NCI-H1048 (cell line): ENCODE results near the gene TBCA.
"Not testable (repeated sequence)": the region's sequence is repeated elsewhere in the genome, so short reads cannot be mapped to it uniquely, and the experiment has no call there.

Experiments
- DNase-seq: peaks from one replicate; lab custom pipeline; 2025; lab: John Stamatoyannopoulos, UW

The TBCA gene

DNA sequence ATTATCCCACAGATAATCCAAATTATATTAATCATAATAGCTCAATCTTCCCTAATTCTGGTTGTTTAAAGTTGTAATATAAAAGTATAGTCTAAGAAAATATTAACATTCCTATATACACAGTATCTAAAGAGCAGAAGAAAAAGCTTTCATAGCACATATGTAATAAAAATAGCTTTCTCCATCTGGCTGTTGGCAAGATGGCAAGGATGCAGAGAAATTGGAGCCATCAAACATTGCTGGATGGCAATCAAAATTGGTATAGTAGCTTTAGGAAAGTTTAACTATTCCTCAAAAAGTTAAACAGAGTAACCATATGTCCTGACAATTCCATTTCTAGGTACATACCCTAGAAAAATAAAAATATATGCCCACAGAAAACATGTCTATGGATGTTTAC, 66.8 kb downstream of the TBCA start:
- no peak for DNase-seq

DNA sequence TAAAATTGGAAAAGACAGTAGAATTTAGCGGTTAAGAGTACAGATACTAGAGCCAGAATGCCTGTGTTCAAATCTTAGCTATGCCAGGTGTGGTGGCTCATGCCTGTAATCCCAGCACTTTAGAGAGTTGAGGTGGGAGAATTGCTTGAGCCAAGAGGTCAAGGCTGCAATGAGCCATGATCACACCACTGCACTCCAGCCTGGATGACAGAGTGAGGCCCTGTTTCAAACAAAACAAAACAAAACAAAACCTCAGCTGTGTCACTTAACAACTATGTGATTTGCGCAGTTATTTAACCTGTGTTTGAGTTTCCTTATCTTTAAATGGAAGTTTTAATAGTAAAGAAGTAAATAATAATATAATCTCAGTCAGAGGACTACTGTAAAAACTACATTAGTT, 68.3 kb downstream of the TBCA start:
- no peak for DNase-seq

DNA sequence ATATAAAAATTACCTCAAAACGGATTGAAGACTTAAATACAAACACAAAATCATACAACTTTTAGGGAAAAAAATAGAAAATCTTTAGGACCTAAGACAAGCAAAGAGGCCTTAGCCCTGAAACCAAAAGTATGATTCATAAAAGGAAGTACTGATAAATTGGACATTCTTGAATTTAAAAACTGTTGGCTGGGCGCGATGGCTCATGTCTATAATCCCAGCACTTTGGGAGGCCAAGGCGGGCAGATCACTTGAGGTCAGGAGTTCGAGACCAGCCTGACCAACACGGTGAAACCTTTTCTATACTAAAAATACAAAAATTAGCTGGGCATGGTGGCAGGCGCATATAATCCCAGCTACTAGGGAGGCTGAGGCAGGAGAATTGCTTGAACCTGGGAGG, 76.6 kb downstream of the TBCA start:
- not testable (repeated sequence) for DNase-seq

DNA sequence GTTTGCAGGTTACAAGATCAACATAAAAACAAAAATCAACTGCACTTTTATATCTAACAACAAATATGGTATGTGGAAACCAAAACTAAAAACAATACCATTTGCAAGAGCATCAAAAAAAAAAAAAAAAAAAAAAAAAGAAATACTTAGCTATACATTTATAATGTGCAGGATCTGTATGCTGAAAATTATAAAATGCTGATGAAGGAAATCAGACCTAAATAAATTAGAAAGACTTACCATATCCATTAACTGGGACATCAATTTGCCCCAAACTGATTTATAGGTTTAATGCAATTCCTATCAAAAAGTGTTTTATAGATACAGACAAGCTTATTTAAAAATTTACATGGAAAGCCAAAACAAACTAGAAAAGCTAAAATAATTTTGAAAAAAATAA, 77.2 kb downstream of the TBCA start:
- DNase-seq = no peak

DNA sequence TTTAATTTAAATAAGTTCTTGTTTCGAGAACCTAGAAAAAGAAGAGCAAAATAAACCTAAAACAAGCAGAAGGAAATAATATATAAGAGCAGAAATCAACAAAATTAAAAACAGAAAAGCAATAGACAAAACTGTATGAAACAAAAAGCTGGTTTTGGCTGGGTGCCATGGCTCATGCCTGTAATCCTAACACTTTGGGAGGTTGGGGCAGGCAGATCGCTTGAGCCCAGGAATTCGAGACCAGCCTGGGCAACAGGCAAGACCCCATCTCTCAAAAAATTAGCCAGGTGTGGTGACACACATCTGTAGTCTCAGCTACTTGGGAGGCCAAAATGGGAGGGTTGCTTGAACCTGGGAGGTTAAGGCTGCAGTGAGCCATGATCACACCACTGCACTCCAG, 78.4 kb downstream of the TBCA start:
- no peak for DNase-seq

DNA sequence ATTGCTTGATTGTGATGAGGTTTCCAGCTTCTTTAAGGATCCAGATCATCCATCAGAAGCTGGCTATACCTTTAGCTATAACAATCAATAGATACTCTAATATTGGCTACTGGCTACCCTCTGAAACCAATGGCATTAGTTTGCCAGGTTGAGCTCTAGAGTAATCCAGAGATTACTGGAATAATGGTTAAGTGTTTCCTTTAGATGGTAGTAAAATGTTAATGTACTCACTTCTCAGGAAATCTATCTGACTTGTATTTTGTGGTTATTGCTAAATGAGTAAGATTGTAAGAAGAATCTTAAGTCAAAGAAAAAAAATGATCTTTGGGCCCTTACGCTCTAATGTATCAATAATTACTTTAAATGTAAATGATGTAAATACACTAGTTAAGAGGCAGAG, 80.0 kb downstream of the TBCA start:
- DNase-seq = no peak

DNA sequence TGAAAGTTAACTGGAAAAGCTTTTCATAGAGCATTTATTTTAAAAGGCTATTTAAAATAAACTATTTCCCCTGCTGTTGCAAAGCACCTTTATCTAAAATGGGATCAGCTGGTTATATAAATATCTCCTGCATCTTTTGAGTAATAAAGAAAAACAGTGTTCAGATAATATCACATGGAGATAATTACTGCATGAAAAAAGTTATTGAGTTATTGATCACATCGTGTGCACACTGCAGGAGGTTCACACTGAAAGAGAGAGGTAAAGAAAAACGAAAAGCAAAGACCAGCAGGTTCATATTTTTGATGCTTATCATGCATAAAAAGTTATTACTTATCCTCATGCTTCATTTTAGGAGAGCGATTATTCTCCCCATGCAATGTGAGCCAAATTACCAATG, 82.2 kb downstream of the TBCA start:
- DNase-seq = no peak

DNA sequence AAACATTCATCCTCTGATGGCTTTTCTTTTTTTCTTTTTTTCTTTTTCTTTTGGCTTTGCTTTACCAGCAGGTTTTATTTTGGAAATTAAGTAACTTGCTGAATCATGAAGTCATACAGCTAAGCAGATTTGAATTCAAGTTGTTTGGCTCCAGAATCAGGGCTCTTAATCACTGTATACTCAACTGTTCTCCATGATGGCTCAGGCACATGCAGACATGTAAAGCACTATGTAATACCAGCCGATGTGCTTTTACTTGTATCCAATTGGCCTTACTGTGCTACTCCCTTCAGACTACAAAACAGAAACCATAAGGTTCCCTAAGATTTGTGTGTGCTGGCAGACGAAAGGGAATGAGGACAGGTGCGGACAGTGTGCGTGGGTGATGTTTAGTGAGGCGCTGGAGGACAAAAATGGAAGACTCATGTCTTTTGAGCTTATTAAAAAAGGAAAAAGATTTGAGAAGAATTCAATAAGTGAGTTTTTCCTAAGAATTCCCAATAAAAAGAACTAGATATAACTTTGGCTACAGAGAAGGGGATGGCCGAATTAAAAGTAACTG, 92.9 kb downstream of the TBCA start:
- no peak for DNase-seq

DNA sequence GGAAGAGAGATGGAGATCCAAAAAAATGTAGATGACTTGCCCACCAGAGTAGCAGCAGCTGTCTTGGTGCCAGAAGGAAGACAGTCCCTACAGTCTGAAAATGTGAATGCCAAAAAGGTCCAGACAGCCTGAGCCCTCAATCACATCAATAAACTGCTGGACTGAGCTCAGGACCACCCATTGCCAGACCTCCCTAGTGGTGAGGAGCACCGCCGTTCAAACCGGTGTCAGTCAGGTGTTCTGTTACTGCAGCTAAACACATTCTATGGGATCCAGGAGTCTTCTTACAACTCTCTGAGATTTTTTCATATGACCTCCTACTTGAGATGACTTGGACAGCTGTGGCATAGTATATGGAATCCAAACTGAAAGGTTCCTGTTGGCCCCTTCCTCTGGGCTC, 105.6 kb downstream of the TBCA start:
- DNase-seq = no peak

DNA sequence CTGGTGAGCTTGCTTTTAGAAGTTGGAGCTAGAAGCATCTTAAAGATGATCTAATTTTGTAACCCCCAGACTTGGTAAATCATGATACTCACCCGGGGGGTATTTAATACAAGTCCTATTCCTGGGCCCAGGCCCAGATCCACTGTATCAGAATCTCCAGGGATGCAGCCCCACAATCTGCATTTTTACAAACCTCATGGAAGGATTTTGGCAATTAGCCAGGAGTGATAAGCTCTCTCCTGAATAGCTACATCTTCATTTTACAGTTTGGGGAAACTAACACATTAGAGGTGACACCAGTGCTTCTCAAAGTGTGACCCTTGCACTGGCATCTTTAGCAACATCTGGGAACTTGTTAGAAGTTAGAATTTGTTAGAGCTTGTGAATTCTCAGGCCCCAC, 106.5 kb downstream of the TBCA start:
- no peak for DNase-seq

DNA sequence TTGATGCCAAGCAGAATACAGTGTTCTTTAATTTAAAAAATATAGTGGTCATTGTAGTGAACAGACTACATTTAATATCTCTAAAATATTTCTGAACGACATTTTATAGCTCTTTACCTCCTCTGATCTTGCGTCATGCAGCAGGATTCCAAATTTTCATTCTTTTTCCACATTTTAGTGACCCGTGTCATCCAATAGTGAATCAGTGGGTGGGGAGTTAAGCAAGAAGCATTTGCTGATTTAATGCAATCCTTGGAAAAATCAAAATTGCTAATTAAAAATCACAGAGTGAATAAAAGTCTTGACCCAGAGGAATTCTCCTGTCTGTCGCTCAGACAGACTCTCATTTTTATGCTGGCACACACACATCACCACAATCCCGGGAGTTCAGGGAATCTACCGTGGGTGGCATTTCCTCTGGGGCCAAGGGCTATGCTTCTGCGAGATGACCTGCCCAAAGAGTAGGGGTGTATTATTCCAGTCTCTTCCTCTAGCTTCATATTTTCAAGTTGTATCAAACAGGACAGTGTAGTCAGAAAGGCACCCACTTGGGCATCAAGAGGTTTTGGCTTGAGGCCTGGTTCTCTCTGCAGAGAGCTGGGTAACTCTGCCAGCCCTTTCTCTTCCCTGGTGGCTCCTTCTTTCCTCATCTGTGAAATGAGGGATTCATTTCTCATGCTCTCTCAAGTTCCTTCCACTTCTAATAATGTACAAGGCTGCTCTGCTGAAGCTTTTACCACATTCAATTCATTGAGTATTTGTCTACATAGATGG, 112.9 kb downstream of the TBCA start:
- DNase-seq = no peak

DNA sequence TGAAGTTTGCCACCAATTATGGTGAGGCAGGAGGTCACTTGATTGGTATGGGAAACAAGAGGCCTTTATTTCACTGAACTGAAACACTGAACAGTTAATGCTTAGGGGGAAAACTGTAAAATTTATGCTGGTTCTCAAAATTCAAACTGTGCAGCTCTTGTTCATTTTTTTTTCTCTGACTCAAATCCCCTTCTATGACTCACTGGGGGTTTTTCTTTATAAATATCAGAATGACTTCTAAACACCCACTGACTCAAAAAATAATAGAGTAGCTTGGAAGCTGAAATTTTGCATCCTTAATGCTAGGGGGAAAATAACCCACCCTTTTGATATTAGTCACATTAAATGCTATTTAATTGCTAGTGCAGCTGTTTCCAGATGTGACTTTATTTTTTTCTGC, 113.5 kb downstream of the TBCA start:
- no peak for DNase-seq

DNA sequence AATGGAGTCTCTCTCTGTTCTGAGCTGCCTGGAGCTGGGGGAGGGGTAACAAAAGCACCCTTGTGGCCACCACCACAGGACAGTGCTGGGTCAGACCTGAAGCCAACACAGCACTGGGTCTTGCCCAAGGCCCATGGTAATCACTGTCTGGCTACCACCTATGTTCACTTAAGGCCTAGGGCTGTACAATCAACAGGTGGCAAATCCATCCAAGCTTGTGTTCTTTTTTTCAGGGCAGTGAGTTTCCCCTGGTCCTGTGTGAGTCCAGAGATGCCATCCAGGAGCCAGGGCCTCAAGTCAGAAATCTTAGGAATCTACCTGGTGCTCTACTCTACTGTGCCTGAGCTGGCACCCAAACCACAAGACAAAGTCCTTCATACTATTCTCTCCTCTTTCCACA, 117.5 kb downstream of the TBCA start:
- DNase-seq = no peak

DNA sequence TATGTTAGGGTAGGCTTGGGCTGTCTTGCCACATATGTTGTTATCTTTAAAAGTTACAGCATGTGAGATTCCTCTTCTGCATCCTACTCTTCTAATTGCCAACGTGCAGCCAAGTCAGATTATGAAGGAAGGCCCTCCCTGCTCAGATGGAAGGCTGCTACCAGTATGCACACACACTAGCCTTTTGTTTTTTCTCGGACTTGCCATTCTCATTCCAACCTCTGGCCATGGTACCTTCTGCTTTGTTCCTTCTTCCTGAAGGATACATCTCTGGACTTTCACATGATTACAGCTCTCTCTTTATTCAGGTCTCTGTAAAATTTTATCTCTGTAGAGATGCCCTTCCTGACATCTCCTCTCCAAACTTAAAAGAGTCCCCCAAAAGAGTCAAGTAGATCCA, 124.8 kb downstream of the TBCA start:
- no peak for DNase-seq

DNA sequence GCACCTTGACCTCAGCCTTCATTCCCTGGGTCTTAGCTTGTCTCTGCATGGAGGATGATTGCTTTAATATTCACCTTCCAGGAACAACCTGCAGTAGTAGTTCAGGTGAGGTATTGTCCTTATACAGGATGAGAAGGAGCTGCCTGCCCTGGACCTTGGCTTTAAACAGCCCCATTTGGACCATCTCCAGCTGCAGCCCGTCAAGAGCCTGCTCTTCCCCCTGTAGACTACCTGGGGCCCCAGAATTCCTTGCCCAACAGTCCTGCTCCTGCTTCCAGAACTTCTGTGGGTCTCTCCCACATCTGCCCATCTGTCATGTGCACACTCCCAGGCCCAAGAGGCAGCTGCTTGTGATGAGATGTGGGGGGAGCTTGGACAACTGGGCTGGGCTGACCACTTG, 125.5 kb downstream of the TBCA start:
- no peak for DNase-seq

DNA sequence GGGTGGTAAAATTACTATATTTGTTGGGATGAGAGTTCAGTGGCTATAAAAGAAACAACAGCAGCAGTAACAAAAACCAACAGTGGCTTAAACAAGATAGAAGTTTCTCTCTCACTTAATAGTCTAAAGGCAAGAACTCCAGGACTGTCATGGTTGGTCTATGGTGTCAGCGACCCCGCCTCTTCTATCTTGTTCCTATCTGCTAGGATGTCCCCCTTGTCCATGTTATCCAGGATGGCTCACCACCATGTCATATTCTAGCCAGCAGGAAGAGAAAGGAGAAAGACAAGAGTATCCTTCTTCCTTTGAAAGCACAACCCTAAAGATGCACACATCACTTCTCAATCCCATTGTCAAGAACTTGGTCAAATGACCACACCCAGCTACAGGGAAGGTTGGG, 126.4 kb downstream of the TBCA start:
- no peak for DNase-seq

DNA sequence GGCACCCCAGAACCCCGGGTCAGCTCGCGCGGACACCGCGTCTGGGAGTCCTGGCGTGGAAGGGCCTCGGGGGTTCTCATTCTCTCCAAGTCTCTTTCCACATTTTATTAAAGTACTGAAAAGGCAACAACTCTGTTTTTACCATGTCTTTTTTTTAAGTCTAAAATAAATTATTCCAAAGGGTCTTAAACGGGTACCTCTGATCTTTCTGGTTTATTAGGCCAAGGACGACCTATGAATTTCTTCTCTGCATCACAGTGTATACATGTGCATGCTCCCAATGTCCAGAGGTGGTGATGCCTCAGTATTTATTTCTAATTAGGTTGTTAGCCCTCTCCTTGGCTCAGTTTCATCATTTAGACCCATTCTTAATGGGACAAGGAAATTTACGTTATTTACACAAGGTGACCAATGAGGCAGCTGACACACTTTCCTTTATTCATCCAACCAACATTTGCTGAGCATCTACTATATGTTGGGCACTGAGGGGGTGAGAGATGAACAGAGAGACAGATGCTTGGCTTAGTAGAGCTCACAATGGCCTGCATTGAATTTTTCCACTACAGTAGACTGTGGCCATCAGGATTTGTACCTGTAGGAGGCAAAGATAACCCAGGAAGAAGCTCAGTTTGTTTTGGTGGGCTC, 130.0 kb downstream of the TBCA start:
- DNase-seq = no peak

DNA sequence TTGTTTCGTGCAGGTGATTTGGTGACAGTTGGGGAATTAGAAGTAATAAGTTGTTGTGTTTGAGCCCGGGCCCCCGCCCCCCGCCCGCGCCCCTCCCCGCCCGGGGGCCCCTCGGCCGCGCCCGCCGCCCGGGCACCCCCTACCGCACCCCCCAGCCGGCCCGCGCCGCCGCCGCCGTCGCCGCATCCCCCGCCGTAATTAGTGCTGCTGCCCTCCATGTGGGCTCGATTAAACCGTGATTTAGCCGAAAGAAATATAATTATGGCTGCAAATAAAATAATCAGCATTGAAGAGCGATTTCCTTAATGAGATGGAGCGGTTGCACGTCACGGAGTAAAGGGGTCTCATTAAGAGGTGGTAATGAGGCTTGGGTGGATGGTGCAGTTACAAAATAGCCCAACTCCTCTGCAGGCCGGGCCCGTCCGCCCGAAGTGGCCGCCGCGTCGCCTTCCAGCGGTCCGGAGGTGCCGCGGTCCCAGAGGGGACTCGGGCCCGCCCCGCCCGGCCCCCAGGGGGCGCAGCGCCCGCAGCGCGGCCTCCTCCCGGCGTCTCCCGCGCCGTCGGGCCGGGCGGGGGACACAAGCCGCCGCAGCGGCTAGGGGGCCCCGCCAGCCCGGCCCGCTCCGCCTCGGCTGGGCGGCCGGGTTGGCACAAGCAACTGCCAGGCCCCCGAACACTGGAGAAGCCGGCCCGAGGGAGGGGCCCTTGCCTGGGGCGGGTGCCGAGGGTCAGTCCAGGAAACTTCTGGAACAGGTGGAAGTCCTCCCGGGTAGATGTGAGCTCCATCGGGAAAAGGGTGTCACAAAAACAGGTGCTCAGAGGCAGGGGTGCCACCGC, 130.8 kb downstream of the TBCA start:
- DNase-seq = no peak

DNA sequence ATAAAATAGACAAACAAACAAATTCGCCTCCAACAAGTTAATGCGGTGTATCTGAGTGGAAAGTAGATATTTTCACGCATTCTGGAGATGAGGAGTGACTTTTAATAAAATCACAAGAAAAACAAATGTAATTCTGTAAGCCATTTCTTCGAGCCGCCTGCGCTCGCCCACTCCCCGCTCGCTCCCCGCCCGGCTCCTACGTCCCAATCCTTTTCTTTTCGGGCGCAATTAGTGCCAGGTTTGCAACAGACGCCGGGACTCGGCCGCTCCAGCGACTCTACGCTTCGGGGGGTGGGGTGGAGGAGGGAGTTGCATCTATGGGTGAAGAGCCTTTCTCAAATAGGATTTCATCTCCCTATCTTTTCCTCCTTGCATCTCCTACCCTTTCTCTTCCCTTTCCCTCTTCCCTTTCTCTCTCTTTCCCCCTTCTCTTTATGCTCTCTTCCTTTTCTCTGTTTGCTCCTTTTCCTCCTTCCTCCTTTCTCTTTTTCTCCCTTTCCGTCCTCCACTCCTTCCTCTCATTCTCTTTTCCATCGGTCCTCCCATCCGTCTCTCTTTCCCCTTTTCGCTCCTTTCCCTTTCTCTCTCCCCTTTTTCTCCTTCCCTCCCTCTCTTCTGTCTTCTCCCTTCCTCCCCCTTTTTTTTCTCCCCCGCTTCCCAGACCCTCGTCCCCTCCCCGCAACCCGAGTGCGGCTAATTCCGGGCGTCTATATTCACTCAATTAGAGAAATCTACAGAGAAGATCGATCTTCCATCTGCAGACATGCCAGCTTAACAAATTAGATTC, 131.6 kb downstream of the TBCA start:
- no peak for DNase-seq

DNA sequence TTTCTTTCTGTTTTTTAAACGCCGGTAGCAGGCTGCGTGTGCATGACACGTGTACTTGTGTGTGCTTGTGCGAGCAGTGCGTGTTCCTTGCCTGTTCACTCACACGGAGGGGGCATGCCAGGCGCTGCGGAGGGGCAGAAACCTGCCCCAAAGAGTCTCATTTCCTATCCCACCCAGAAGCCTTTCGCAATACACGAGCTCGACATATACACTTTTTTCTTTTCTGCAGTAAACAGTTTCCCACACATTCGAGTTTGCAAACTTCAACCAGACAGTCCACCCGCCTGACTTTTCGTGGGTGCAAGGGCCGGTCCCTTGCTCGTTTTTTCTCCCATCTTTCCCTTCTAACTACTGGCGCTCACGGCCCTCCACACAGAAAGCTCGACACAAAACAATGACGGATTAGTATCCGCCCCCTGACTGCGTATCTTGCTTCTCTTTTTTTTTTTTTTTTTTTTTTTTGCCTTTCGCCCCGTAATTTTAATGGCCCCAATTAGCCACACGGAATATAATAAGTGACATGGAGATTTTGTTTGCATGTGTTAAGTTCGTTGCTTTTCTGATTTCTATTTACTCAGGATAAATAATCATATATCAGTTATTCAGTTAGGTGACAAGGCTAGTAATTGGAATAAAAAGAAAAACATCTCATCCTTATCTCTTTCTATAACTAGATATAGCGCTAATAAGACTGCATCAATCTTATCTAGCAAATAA, 132.3 kb downstream of the TBCA start:
- no peak for DNase-seq
